ENCODE results near the gene GOLGA6A.
"Not testable (repeated sequence)": the region's sequence is repeated elsewhere in the genome, so short reads cannot be mapped to it uniquely, and the experiment has no call there.

Gene GOLGA6A

GRCh38 chr15:74082450-74082849, at the start of gene GOLGA6A:
GOLGA6A (minus strand) TSS chr15:74082550; CDS start chr15:74082509, 41 bp downstream.
- DNase-seq (ENCODE audit: low spot score) = not testable (repeated sequence)

- no peak for DNase-seq (ENCODE audit: low spot score)
These were observed 49.5 kb upstream of the GOLGA6A start for GRCh38 chr15:74131628-74132413.

GRCh38 chr15:74130849-74131627, 48.7 kb upstream of the GOLGA6A start:
- DNase-seq (ENCODE audit: low spot score) = no peak

- DNase-seq (ENCODE audit: low spot score) = no peak
These were observed 48.0 kb upstream of the GOLGA6A start, which contains the start of gene ISLR2 for GRCh38 chr15:74130155-74130848. ISLR2 (plus strand) TSS chr15:74130586; CDS start chr15:74132755, 2,169 bp downstream.

GRCh38 chr15:74129586-74130154, 47.3 kb upstream of the GOLGA6A start:
- DNase-seq (ENCODE audit: low spot score) = no peak

- DNase-seq (ENCODE audit: low spot score) = no peak
These were observed 46.6 kb upstream of the GOLGA6A start for GRCh38 chr15:74128785-74129585.

GRCh38 chr15:74127954-74128784, 45.8 kb upstream of the GOLGA6A start:
- DNase-seq (ENCODE audit: low spot score) = no peak

GRCh38 chr15:74127255-74127953, 45.1 kb upstream of the GOLGA6A start:
- DNase-seq (ENCODE audit: low spot score) = peak; percentile 78

- DNase-seq (ENCODE audit: low spot score) = no peak
These were observed 42.4 kb upstream of the GOLGA6A start for GRCh38 chr15:74124759-74125158.

GRCh38 chr15:74124196-74124595, 41.8 kb upstream of the GOLGA6A start:
- DNase-seq (ENCODE audit: low spot score) = no peak

GRCh38 chr15:74123658-74124057, 41.3 kb upstream of the GOLGA6A start:
- DNase-seq (ENCODE audit: low spot score) = no peak

- no peak for DNase-seq (ENCODE audit: low spot score)
These were observed 40.7 kb upstream of the GOLGA6A start for GRCh38 chr15:74123131-74123429.

- no peak for DNase-seq (ENCODE audit: low spot score)
These were observed 40.2 kb upstream of the GOLGA6A start for GRCh38 chr15:74122403-74123130.

GRCh38 chr15:74121858-74122257, 39.5 kb upstream of the GOLGA6A start:
- DNase-seq (ENCODE audit: low spot score) = no peak

GRCh38 chr15:74121039-74121438, 38.7 kb upstream of the GOLGA6A start:
- no peak for DNase-seq (ENCODE audit: low spot score)

- DNase-seq (ENCODE audit: low spot score) = no peak
These were observed 38.1 kb upstream of the GOLGA6A start for GRCh38 chr15:74120426-74120825.

GRCh38 chr15:74109713-74110112, 27.4 kb upstream of the GOLGA6A start:
- DNase-seq (ENCODE audit: low spot score) = no peak

- DNase-seq (ENCODE audit: low spot score) = not testable (repeated sequence)
These were observed 26.3 kb upstream of the GOLGA6A start for GRCh38 chr15:74108611-74109010.

GRCh38 chr15:74108111-74108510, 25.8 kb upstream of the GOLGA6A start:
- no peak for DNase-seq (ENCODE audit: low spot score)

Measured in kidney tubule cell (primary cell).